Measurements from ENCODE around the gene SPIRE1. TPM values are rescaled to one million over a fixed set of nuclear protein-coding genes. Genes with fewer than 3 reads are reported as not detected.
A peak's percentile ranks its signal among the peaks of the same experiment; 100 is the strongest.

SPIRE1 gene
- total RNA-seq, 2 donors from 2014 or later: 5.7 to 7.4 TPM

GRCh38 chr18:12431561-12431960 is 226.3 kb downstream of the SPIRE1 start:
- no peak overlapping the region for H3K4me3 Mint-ChIP-seq
- H3K4me1 Mint-ChIP-seq (ENCODE audit: low read depth): peaks cover 7% of the 10 kb centered on the region
- H3K27ac Mint-ChIP-seq: no peak overlapping the region
- H3K36me3 Mint-ChIP-seq (ENCODE audit: insufficient read depth in 2 of 2): no peaks in the 10 kb centered on the region
- DNase-seq (no peak), ATAC-seq (replicated peaks in 1 of 2) (no peak)
- H3K27me3 Mint-ChIP-seq (ENCODE audit: low read depth): no peaks in the 10 kb centered on the region
- no peaks in the 10 kb centered on the region for H3K9me3 Mint-ChIP-seq

- ATAC-seq (replicated peaks in 1 of 2): no peak
- Mint-ChIP-seq H3K4me1 (ENCODE audit: low read depth) (peaks cover 7% of the 10 kb centered on the region), H3K9me3 (no peaks in the 10 kb centered on the region), H3K4me3 (no peak overlapping the region), H3K27me3 (ENCODE audit: low read depth) (no peaks in the 10 kb centered on the region), H3K27ac (no peak overlapping the region), H3K36me3 (ENCODE audit: insufficient read depth in 2 of 2) (no peaks in the 10 kb centered on the region)
- no peak for DNase-seq
These were observed 227.5 kb downstream of the SPIRE1 start for GRCh38 chr18:12430137-12430990.

DNA sequence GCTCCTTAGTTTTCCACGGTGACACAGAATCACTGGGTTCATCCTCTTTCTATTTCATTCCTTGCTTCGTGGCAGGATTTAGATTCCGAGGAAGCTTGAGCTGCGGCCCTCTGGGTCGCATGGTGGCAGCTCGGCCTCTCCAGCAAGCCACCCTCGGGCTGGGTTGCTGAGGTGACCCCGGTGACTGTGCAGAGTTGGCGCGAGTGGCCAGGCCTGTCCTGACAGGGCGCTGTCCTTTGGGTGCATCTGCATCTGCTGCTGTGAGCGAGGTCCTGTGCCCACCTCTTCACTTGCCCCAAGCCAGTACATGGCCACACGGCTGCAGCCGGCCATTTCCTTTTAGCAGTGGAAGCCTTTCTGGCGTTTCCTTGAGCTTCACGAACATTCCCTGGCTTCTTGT is 228.4 kb downstream of the SPIRE1 start:
- DNase-seq (no peak), ATAC-seq (replicated peaks in 1 of 2) (no peak)
- peaks cover 7% of the 10 kb centered on the region for H3K4me1 Mint-ChIP-seq (ENCODE audit: low read depth)
- H3K27me3 Mint-ChIP-seq (ENCODE audit: low read depth): no peaks in the 10 kb centered on the region
- H3K4me3 Mint-ChIP-seq: no peak overlapping the region
- no peak overlapping the region for H3K27ac Mint-ChIP-seq
- H3K9me3 Mint-ChIP-seq: no peaks in the 10 kb centered on the region
- H3K36me3 Mint-ChIP-seq (ENCODE audit: insufficient read depth in 2 of 2): no peaks in the 10 kb centered on the region

GRCh38 chr18:12428923-12429322 is 229.0 kb downstream of the SPIRE1 start:
- Mint-ChIP-seq H3K36me3 (ENCODE audit: insufficient read depth in 2 of 2) (no peaks in the 10 kb centered on the region), H3K27ac (no peak overlapping the region), H3K27me3 (ENCODE audit: low read depth) (no peaks in the 10 kb centered on the region), H3K4me3 (no peak overlapping the region), H3K9me3 (no peaks in the 10 kb centered on the region), H3K4me1 (ENCODE audit: low read depth) (peaks cover 7% of the 10 kb centered on the region)
- no peak for DNase-seq
- no peak for ATAC-seq (replicated peaks in 1 of 2)

- no peak overlapping the region for H3K27ac Mint-ChIP-seq
- H3K4me3 Mint-ChIP-seq: no peak overlapping the region
- no peaks in the 10 kb centered on the region for H3K27me3 Mint-ChIP-seq (ENCODE audit: low read depth)
- ATAC-seq (replicated peaks in 1 of 2) (peak; percentile 44 to 64), DNase-seq (no peak)
- no peaks in the 10 kb centered on the region for H3K9me3 Mint-ChIP-seq
- H3K36me3 Mint-ChIP-seq (ENCODE audit: insufficient read depth in 2 of 2): no peaks in the 10 kb centered on the region
- peaks cover 7% of the 10 kb centered on the region for H3K4me1 Mint-ChIP-seq (ENCODE audit: low read depth)
These were observed 231.0 kb downstream of the SPIRE1 start for GRCh38 chr18:12426924-12427323.

DNA sequence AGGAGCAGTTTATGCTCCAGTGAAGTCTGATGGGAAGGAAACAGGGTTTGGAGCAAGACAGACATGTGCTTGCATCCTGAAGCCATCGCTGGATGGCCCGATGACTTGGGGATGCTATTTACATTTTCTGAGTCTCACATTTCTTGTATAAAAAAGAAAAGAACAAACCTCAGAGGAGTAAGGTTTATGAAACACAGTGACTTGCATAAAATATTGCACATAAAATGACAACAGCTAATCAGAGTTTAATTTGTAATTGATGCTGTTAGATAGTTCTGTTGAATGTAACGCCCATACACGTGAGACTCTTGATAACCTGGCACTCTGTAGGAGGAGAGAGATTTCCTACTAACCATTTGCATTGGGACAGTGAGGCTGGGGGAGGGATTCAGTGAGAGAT is 233.7 kb downstream of the SPIRE1 start:
- Mint-ChIP-seq H3K4me3 (no peak overlapping the region), H3K9me3 (no peaks in the 10 kb centered on the region), H3K36me3 (ENCODE audit: insufficient read depth in 2 of 2) (peaks cover 0 to 2% of the 10 kb centered on the region in 2 donors), H3K27ac (no peak overlapping the region), H3K27me3 (ENCODE audit: low read depth) (no peaks in the 10 kb centered on the region), H3K4me1 (ENCODE audit: low read depth) (peaks cover 11% of the 10 kb centered on the region)
- DNase-seq (no peak), ATAC-seq (replicated peaks in 1 of 2) (no peak)

DNA sequence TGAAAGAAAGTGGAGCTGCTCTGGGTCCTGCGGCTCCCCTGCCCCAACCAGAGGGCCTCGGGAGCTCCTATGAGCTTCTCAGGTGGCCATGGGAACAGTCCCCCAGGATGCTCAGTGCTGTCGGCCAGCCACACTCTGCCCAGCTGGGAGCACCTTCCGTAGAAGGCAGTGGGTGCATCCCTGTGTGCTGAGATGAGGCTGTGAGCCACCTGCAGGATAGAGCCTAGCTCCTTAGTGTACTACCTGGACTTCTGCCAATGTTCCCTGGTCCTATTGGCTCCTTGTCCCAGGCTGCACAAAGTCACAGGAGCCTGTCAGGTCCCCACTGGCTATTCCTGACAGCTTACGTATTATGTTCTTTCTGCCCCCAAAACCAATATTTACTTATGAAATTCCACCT is 234.1 kb downstream of the SPIRE1 start:
- Mint-ChIP-seq H3K27ac (no peak overlapping the region), H3K36me3 (ENCODE audit: insufficient read depth in 2 of 2) (peaks cover 0 to 2% of the 10 kb centered on the region in 2 donors), H3K4me3 (no peak overlapping the region), H3K27me3 (ENCODE audit: low read depth) (no peaks in the 10 kb centered on the region), H3K9me3 (no peaks in the 10 kb centered on the region), H3K4me1 (ENCODE audit: low read depth) (peaks cover 13% of the 10 kb centered on the region)
- DNase-seq (no peak), ATAC-seq (replicated peaks in 1 of 2) (no peak)

GRCh38 chr18:12423393-12423792 is 234.5 kb downstream of the SPIRE1 start:
- Mint-ChIP-seq H3K27ac (no peak overlapping the region), H3K4me3 (no peak overlapping the region), H3K9me3 (no peaks in the 10 kb centered on the region), H3K27me3 (ENCODE audit: low read depth) (no peaks in the 10 kb centered on the region), H3K4me1 (ENCODE audit: low read depth) (peaks cover 17% of the 10 kb centered on the region), H3K36me3 (ENCODE audit: insufficient read depth in 2 of 2) (peaks cover 0 to 2% of the 10 kb centered on the region in 2 donors)
- DNase-seq (no peak), ATAC-seq (replicated peaks in 1 of 2) (no peak)

- H3K4me1 Mint-ChIP-seq (ENCODE audit: low read depth): peaks cover 19% of the 10 kb centered on the region
- H3K4me3 Mint-ChIP-seq: no peak overlapping the region
- no peaks in the 10 kb centered on the region for H3K9me3 Mint-ChIP-seq
- no peak overlapping the region for H3K27ac Mint-ChIP-seq
- peak in 1 of 2 donors; percentile 18 for DNase-seq
- ATAC-seq (replicated peaks in 1 of 2): no peak
- H3K27me3 Mint-ChIP-seq (ENCODE audit: low read depth): no peaks in the 10 kb centered on the region
- peaks cover 0 to 2% of the 10 kb centered on the region in 2 donors for H3K36me3 Mint-ChIP-seq (ENCODE audit: insufficient read depth in 2 of 2)
These were observed 235.0 kb downstream of the SPIRE1 start for GRCh38 chr18:12422936-12423335.

DNA sequence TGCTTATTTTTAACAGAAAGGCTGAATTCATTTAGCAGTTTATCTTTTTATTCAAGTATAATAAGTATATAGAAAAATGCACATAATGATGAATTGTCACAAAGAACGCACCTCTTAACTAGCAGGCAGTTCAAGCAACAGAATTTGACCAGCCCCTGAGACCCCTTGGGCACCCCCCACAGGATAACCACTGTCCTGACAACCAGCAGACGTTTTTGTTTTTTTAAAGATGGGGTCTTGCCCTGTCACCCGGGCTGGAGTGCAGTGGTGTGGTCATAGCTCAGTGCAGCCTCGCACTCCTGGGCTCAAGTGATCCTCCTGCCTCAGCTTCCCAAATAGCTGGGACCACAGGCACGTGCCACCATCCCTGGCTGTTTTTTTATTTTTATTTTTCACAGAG is 236.2 kb downstream of the SPIRE1 start:
- Mint-ChIP-seq H3K27ac (no peak overlapping the region), H3K27me3 (ENCODE audit: low read depth) (no peaks in the 10 kb centered on the region), H3K36me3 (ENCODE audit: insufficient read depth in 2 of 2) (peaks cover 0 to 2% of the 10 kb centered on the region in 2 donors), H3K4me3 (no peak overlapping the region), H3K9me3 (no peaks in the 10 kb centered on the region), H3K4me1 (ENCODE audit: low read depth) (peaks cover 14% of the 10 kb centered on the region)
- DNase-seq: no peak
- ATAC-seq (replicated peaks in 1 of 2): no peak

GRCh38 chr18:12420821-12421421 is 237.0 kb downstream of the SPIRE1 start:
- H3K4me1 Mint-ChIP-seq (ENCODE audit: low read depth): peaks cover 12% of the 10 kb centered on the region
- H3K27me3 Mint-ChIP-seq (ENCODE audit: low read depth): no peaks in the 10 kb centered on the region
- DNase-seq: no peak
- no peaks in the 10 kb centered on the region for H3K9me3 Mint-ChIP-seq
- ATAC-seq (replicated peaks in 1 of 2): no peak
- H3K36me3 Mint-ChIP-seq (ENCODE audit: insufficient read depth in 2 of 2): peaks cover 0 to 2% of the 10 kb centered on the region in 2 donors
- no peak overlapping the region for H3K27ac Mint-ChIP-seq
- H3K4me3 Mint-ChIP-seq: peak overlapping the region; percentile 80 to 82

GRCh38 chr18:12417687-12418086 is 240.2 kb downstream of the SPIRE1 start:
- Mint-ChIP-seq H3K27me3 (ENCODE audit: low read depth) (no peaks in the 10 kb centered on the region), H3K4me1 (ENCODE audit: low read depth) (peaks cover 12% of the 10 kb centered on the region), H3K9me3 (no peaks in the 10 kb centered on the region), H3K27ac (no peak overlapping the region), H3K4me3 (no peak overlapping the region), H3K36me3 (ENCODE audit: insufficient read depth in 2 of 2) (peaks cover 0 to 2% of the 10 kb centered on the region in 2 donors)
- ATAC-seq (replicated peaks in 1 of 2): no peak
- DNase-seq: no peak

DNA sequence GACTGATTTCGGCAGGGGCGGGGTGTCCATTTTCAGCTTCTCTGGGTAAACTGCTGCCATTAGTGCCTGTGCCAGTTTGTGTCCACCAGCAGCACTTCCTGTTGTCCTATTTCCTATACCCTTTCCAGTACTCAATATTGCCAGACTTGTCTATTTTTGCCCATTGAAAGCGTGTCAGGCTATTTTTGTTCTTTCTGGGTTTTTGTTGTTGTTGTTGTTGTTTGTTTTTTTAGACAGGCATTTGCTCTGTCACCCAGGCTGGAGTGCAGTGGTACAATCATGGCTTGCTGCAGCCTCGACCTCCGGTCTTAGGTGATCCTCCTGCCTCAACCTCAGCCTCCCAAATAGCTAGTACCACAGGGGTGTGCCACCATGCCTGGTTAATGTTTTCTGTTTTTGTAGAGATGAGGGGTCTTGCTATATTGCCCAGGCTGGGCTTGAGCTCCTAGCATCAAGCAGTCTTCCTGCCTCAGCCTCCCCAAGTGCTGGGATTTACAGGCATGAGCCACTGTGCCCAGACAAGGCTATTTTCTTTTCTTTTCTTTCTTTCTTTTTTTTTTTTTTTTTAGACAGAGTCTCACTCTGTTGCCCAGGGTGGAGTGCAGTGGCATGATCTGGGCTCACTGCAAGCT is 241.7 kb downstream of the SPIRE1 start:
- no peaks in the 10 kb centered on the region for H3K9me3 Mint-ChIP-seq
- H3K27me3 Mint-ChIP-seq (ENCODE audit: low read depth): no peaks in the 10 kb centered on the region
- no peak overlapping the region for H3K4me3 Mint-ChIP-seq
- H3K27ac Mint-ChIP-seq: no peak overlapping the region
- peaks cover 0 to 2% of the 10 kb centered on the region in 2 donors for H3K36me3 Mint-ChIP-seq (ENCODE audit: insufficient read depth in 2 of 2)
- DNase-seq (no peak), ATAC-seq (replicated peaks in 1 of 2) (no peak)
- peaks cover 10% of the 10 kb centered on the region for H3K4me1 Mint-ChIP-seq (ENCODE audit: low read depth)
